WTC11 (cell line): ENCODE results near the gene KCNT1. TPM values are rescaled to one million over a fixed set of nuclear protein-coding genes. Genes with fewer than 3 reads are reported as not detected.

Experiments
- ATAC-seq: fragments of 200-7000 bp; cut with Tn5 transposase; 2 replicates; pipeline ENCODE4 v1.10.0; 2021; ENCODE audit warnings: mild to moderate bottlenecking, moderate library complexity
- CTCF ChIA-PET: fragments of 300-600 bp; sonication (Branson Sonifier 250); formaldehyde crosslinking; loops from one replicate; lab custom pipeline; 2021; ENCODE audit warnings: antibody characterized with exemption; lab: Charles Lee
- POLR2A ChIA-PET: fragments of 350-600 bp; sonication (Branson Sonifier 250); formaldehyde crosslinking; loops from one replicate; lab custom pipeline; 2021; ENCODE audit warnings: antibody characterized with exemption; lab: Charles Lee
- DNase-seq: peaks from one replicate; pipeline ENCODE4 v3.0.0; 2021; ENCODE audit warnings: low spot score
- H3K27ac Mint-ChIP-seq: 2 replicates; pipeline ENCODE4 v1.8.0; 2021; ENCODE audit warnings: mixed read lengths
- H3K27me3 Mint-ChIP-seq: 2 replicates; pipeline ENCODE4 v1.8.0; 2021; ENCODE audit warnings: low read depth, mild to moderate bottlenecking, moderate library complexity, mixed read lengths
- H3K36me3 Mint-ChIP-seq: 2 replicates; pipeline ENCODE4 v1.8.0; 2021; ENCODE audit warnings: mixed read lengths
- H3K4me1 Mint-ChIP-seq: 2 replicates; pipeline ENCODE4 v1.8.0; 2022; ENCODE audit warnings: mixed read lengths
- H3K4me3 Mint-ChIP-seq: 2 replicates; pipeline ENCODE4 v1.8.0; 2021; ENCODE audit warnings: mild to moderate bottlenecking, moderate library complexity, mixed read lengths
- H3K9me3 Mint-ChIP-seq: 2 replicates; pipeline ENCODE4 v1.8.0; 2021; ENCODE audit warnings: mixed read lengths
- AFF4 ChIP-seq: sonication (generic); formaldehyde crosslinking; IDR thresholded peaks from 2 replicates; pipeline ENCODE4 v1.8.1; 2023; ENCODE audit warnings: mild to moderate bottlenecking, missing genetic modification reagents, borderline replicate concordance
- ATF3 ChIP-seq: sonication (generic); formaldehyde crosslinking; conservative IDR thresholded peaks from 2 replicates; pipeline ENCODE4 v1.8.1; 2022; ENCODE audit warnings: mild to moderate bottlenecking, missing genetic modification reagents
- CDX4 ChIP-seq: fragments of 250-450 bp; sonication (Bioruptor Pico); IDR thresholded peaks from 2 replicates; pipeline ENCODE4 v1.9.0; 2021; ENCODE audit warnings: moderate library complexity, mild to moderate bottlenecking, inconsistent platforms, borderline replicate concordance
- E2F1 ChIP-seq: sonication (generic); formaldehyde crosslinking; IDR thresholded peaks from 2 replicates; pipeline ENCODE4 v1.8.0; 2022; ENCODE audit warnings: mild to moderate bottlenecking, missing genetic modification reagents
- E2F4 ChIP-seq: sonication (generic); formaldehyde crosslinking; IDR thresholded peaks from 2 replicates; pipeline ENCODE4 v1.8.1; 2022; ENCODE audit warnings: low read depth, mild to moderate bottlenecking, moderate library complexity, missing genetic modification reagents, borderline replicate concordance
- E2F5 ChIP-seq: sonication (generic); formaldehyde crosslinking; IDR thresholded peaks from 2 replicates; pipeline ENCODE4 v1.8.1; 2022; ENCODE audit warnings: mild to moderate bottlenecking, moderate library complexity, missing genetic modification reagents
- ELF4 ChIP-seq: sonication (generic); formaldehyde crosslinking; IDR thresholded peaks from 2 replicates; pipeline ENCODE4 v1.8.1; 2022; ENCODE audit warnings: low read depth, mild to moderate bottlenecking, moderate library complexity, missing genetic modification reagents
- FOXK1 ChIP-seq: sonication (generic); formaldehyde crosslinking; IDR thresholded peaks from 2 replicates; pipeline ENCODE4 v1.8.0; 2022; ENCODE audit warnings: mild to moderate bottlenecking, moderate library complexity, missing genetic modification reagents
- FOXP1 ChIP-seq: sonication (generic); formaldehyde crosslinking; IDR thresholded peaks from 2 replicates; pipeline ENCODE4 v1.8.0; 2022; ENCODE audit warnings: missing genetic modification reagents, mild to moderate bottlenecking, moderate library complexity, borderline replicate concordance
- KAT7 ChIP-seq: sonication (generic); formaldehyde crosslinking; IDR thresholded peaks from 2 replicates; pipeline ENCODE4 v1.8.1; 2023; ENCODE audit warnings: missing genetic modification reagents, mild to moderate bottlenecking, borderline replicate concordance
- MAX ChIP-seq: sonication (generic); formaldehyde crosslinking; IDR thresholded peaks from 2 replicates; pipeline ENCODE4 v1.8.0; 2022; ENCODE audit warnings: mild to moderate bottlenecking, missing genetic modification reagents
- MLX ChIP-seq: sonication (generic); formaldehyde crosslinking; IDR thresholded peaks from 2 replicates; pipeline ENCODE4 v1.8.1; 2023; ENCODE audit warnings: mild to moderate bottlenecking, missing genetic modification reagents, moderate library complexity
- MYBL2 ChIP-seq: sonication (generic); formaldehyde crosslinking; IDR thresholded peaks from 2 replicates; pipeline ENCODE4 v1.8.1; 2023; ENCODE audit warnings: mild to moderate bottlenecking, moderate library complexity, missing genetic modification reagents
- NFE2L1 ChIP-seq: sonication (generic); formaldehyde crosslinking; IDR thresholded peaks from 2 replicates; pipeline ENCODE4 v1.8.1; 2023; ENCODE audit warnings: missing genetic modification reagents
- NFYB ChIP-seq: sonication (generic); formaldehyde crosslinking; conservative IDR thresholded peaks from 2 replicates; pipeline ENCODE4 v1.8.0; 2022; ENCODE audit warnings: low read depth, missing genetic modification reagents
- PRRX2 ChIP-seq: fragments of 250-450 bp; sonication (Bioruptor Pico); IDR thresholded peaks from 2 replicates; pipeline ENCODE4 v1.8.0; 2021; ENCODE audit warnings: mild to moderate bottlenecking
- SMAD3 ChIP-seq: sonication (generic); formaldehyde crosslinking; IDR thresholded peaks from 2 replicates; pipeline ENCODE4 v1.8.0; 2022; ENCODE audit warnings: missing genetic modification reagents, mild to moderate bottlenecking, borderline replicate concordance
- SP1 ChIP-seq: sonication (generic); formaldehyde crosslinking; conservative IDR thresholded peaks from 2 replicates; pipeline ENCODE4 v1.8.1; 2022; ENCODE audit warnings: missing genetic modification reagents
- TCF7 ChIP-seq: sonication (generic); formaldehyde crosslinking; IDR thresholded peaks from 2 replicates; pipeline ENCODE4 v1.8.0; 2022; ENCODE audit warnings: mild to moderate bottlenecking, low read depth, missing genetic modification reagents, moderate library complexity
- TEAD1 ChIP-seq: sonication (generic); formaldehyde crosslinking; IDR thresholded peaks from 2 replicates; pipeline ENCODE4 v1.8.0; 2022; ENCODE audit warnings: mild to moderate bottlenecking, missing genetic modification reagents
- ZNF121 ChIP-seq: sonication (generic); formaldehyde crosslinking; IDR thresholded peaks from 2 replicates; pipeline ENCODE4 v1.8.0; 2023; ENCODE audit warnings: missing genetic modification reagents
- ZNF219 ChIP-seq: sonication (generic); formaldehyde crosslinking; IDR thresholded peaks from 2 replicates; pipeline ENCODE4 v1.8.0; 2023; ENCODE audit warnings: missing genetic modification reagents, mild to moderate bottlenecking, borderline replicate concordance
- ZNF396 ChIP-seq: fragments of 250-450 bp; sonication (Bioruptor Pico); IDR thresholded peaks from 2 replicates; pipeline ENCODE4 v1.8.0; 2021; ENCODE audit warnings: mild to moderate bottlenecking, moderate library complexity, borderline replicate concordance
- total RNA-seq: library from RNA; stranded (reverse); gene quantifications from 3 replicates; pipeline ENCODE4 v1.2.3, GENCODE V29; 2021

The KCNT1 gene
- total RNA-seq, 1 experiment from 2014 or later, result 0.13 TPM

GRCh38 chr9:135695036-135695435, 6.9 kb upstream of the KCNT1 start:
- Mint-ChIP-seq H3K9me3 (no peaks in the 10 kb centered on the region), H3K4me1 (no peaks in the 10 kb centered on the region), H3K4me3 (no peak overlapping the region), H3K27ac (no peak overlapping the region), H3K27me3 (no peaks in the 10 kb centered on the region), H3K36me3 (no peaks in the 10 kb centered on the region)
- ATAC-seq (no peak), DNase-seq (no peak)
- ChIA-PET CTCF (no interaction called here), POLR2A (no interaction called here)
- TF ChIP-seq MYBL2 (no peak), MAX (CRISPR knock-in tag) (no peak), NFYB (CRISPR knock-in tag) (no peak), TCF7 (CRISPR knock-in tag) (no peak), ZNF121 (no peak), PRRX2 (CRISPR knock-in tag) (no peak), FOXK1 (CRISPR knock-in tag) (no peak), AFF4 (no peak), ZNF219 (no peak), ZNF396 (no peak), NFE2L1 (CRISPR knock-in tag) (no peak), TEAD1 (no peak), CDX4 (CRISPR knock-in tag) (no peak), FOXP1 (no peak), SP1 (no peak), E2F1 (CRISPR knock-in tag) (no peak), SMAD3 (CRISPR knock-in tag) (no peak), ELF4 (no peak)

- Mint-ChIP-seq H3K4me1 (no peaks in the 10 kb centered on the region), H3K36me3 (no peaks in the 10 kb centered on the region), H3K27ac (no peak overlapping the region), H3K27me3 (no peaks in the 10 kb centered on the region), H3K9me3 (no peaks in the 10 kb centered on the region), H3K4me3 (no peak overlapping the region)
- POLR2A ChIA-PET, result no interaction called here
- TF ChIP-seq KAT7 (CRISPR knock-in tag), result no peak
- no peak for TF ChIP-seq E2F1 (CRISPR knock-in tag)
- no peak for TF ChIP-seq ATF3 (CRISPR knock-in tag)
- TF ChIP-seq ZNF396, result no peak
- no peak for TF ChIP-seq TCF7 (CRISPR knock-in tag)
- TF ChIP-seq E2F4 (CRISPR knock-in tag), result no peak
- TF ChIP-seq PRRX2 (CRISPR knock-in tag), result no peak
- no peak for TF ChIP-seq E2F5
- no peak for TF ChIP-seq MLX (CRISPR knock-in tag)
- CTCF ChIA-PET, result no interaction called here
- ATAC-seq, result no peak
- DNase-seq, result no peak
Observed at GRCh38 chr9:135695642-135696041, 6.3 kb upstream of the KCNT1 start.
